GM21381 (cell line): ENCODE data around the gene MED15.
"Not testable (repeated sequence)": the region's sequence is repeated elsewhere in the genome, so short reads cannot be mapped to it uniquely, and the experiment has no call there.

Source experiments
- ATAC-seq: cut with Tn5 transposase; IDR thresholded peaks from one replicate; pipeline ENCODE4 v1.9.1; 2021; ENCODE audit warnings: mild to moderate bottlenecking, moderate library complexity; ENCODE audit not compliant: unreplicated experiment

Gene MED15

GRCh38 chr22:20594486-20594885 lies 87.1 kb downstream of the MED15 start:
- not testable (repeated sequence) for ATAC-seq

- no peak for ATAC-seq
Measured at GRCh38 chr22:20595461-20595860, 88.1 kb downstream of the MED15 start.

DNA sequence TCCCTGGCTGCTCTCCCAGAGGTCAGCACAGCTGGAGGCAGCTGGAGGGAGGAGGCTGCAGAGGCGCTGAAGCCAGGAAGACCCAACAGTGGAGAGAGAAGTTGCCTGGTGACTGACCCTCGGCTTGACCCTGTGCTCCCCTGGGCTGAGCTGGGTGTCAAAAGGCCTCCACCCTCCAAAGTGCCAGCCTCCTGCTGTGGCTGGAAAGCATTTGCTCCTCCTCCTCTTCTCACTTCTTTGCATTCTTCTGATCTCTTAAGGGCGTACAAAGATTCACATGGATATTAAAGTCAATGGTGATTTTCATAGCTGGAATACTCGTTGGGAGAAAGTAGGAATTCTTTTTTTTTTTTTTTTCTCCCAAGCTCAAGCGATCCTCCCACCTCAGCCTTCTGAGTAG lies 91.7 kb downstream of the MED15 start:
- no peak for ATAC-seq

- ATAC-seq = no peak
Measured at GRCh38 chr22:20600137-20600673, 92.8 kb downstream of the MED15 start.

GRCh38 chr22:20601308-20601707 lies 93.9 kb downstream of the MED15 start:
- no peak for ATAC-seq

- no peak for ATAC-seq
Measured at GRCh38 chr22:20602609-20603164, 95.3 kb downstream of the MED15 start.

DNA sequence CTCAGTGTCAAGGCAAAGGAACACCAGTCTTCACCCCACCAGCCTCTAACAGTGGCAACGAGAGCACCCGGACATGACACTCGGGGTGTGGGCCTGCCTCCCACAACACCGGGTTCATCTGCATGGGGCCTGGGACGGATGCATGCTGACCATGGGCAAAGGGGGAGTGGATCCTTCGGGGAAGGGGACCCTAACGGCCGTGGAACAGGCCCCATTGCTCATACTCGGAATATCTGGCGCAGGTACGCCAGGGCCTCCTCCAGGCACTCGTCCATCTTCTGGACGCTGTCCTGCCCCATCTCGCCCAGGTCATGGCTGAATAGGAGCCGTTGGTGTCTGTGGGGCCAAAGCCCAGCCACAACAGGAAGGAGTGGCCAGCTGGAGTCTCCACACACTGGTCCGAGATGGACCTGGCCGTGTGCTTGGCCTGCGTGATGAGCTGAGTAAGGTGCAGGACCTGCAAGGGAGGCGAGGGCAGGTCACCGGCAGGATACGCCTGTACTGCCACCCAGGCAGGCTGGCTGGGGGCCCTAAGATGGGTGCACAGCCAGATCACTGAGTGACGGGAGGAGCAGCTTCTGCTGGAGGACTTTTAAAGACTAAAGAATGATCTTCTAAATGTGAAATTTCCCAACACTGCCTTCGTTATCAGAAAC lies 96.8 kb downstream of the MED15 start:
- no peak for ATAC-seq

DNA sequence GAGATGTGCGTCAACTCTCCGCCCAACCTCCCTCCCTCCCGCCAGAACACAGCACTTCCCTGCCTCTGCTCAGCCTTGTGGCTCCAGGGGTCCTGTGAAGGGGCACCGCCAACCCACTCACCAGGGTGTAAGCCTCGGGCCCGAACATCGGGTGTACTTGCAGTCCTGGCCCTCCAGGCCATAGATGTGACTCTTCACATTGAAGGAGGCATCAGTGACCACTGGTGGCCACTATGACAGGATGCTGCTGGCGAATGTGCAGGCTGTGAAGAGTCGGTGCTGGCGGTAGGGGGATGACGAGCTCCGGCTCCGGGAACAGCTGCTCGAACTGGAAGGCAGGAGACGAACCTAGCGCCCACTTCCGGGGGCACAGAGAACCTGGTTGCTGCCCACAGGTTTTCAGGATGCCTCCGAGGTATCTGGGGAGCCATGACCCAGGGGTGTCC lies 97.4 kb downstream of the MED15 start:
- ATAC-seq = no peak

GRCh38 chr22:20605328-20605727 lies 97.9 kb downstream of the MED15 start:
- no peak for ATAC-seq

- ATAC-seq = no peak
Measured at GRCh38 chr22:20606041-20606783, 98.8 kb downstream of the MED15 start.

GRCh38 chr22:20606784-20607128 lies 99.3 kb downstream of the MED15 start:
- no peak for ATAC-seq

GRCh38 chr22:20607157-20607907 lies 99.9 kb downstream of the MED15 start:
- no peak for ATAC-seq

DNA sequence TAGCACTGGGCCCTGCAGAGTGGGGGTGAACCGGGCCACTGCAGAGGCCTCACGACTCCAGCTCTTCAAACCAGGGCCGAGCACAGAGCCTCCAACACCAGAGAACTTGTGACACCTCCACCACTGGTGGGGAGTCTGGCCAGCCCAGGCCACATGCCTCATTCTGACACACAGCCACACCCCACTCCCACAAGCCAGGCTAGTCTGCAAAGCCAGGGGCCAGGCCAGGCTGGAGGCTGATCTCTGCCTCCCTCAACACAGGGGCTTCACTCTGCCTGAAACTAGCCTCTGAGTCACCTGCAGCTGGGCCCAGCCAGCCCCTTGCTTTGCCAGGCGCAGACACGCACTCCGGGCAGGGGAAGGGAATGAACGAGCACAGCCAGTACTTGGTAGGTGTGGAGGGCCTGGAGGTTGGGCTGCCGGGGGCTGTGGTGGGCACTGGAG lies 102.9 kb downstream of the MED15 start:
- ATAC-seq = no peak

- ATAC-seq = no peak
Measured at GRCh38 chr22:20610757-20611156, 103.3 kb downstream of the MED15 start.

DNA sequence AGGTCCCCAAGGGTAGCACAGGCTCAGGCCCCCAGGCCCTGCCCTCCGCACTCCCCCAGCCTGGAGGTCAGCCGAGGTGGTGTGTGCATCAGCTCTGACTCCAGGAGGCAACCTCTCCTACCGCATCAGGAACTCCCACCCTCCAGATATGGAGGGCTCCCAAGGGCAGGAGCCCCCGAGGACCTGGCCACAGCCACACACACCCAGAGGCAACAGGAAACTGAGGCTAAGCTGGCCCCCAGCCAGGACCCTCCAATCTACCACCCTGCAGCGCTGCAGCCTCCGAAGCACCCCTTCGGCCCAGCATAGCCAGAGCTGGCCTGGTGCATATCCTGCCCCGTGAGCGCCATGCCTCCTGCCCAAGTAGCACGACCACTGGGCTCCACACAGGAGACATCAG lies 104.0 kb downstream of the MED15 start:
- ATAC-seq = no peak

DNA sequence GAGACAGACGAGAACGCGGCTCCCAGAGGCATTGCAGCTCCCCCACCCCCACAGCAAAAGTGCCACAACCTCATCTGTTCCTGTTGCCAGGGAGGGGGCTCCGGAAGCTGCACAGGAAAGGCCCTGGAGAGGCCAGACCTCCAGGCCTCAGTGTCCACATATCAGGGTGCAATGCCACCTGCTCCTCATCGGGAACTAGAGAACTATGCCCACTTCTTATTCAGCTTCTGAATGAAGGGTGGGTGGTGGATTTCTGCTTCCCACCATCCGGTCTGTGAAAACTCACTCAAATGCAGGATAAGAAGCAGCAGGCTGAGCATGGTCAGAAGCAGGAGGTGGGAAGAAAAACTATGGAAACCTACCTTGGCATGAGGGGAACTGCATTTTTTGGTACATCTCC lies 105.9 kb downstream of the MED15 start:
- ATAC-seq = no peak

- ATAC-seq = no peak
Measured at GRCh38 chr22:20615021-20615420, 107.6 kb downstream of the MED15 start.

DNA sequence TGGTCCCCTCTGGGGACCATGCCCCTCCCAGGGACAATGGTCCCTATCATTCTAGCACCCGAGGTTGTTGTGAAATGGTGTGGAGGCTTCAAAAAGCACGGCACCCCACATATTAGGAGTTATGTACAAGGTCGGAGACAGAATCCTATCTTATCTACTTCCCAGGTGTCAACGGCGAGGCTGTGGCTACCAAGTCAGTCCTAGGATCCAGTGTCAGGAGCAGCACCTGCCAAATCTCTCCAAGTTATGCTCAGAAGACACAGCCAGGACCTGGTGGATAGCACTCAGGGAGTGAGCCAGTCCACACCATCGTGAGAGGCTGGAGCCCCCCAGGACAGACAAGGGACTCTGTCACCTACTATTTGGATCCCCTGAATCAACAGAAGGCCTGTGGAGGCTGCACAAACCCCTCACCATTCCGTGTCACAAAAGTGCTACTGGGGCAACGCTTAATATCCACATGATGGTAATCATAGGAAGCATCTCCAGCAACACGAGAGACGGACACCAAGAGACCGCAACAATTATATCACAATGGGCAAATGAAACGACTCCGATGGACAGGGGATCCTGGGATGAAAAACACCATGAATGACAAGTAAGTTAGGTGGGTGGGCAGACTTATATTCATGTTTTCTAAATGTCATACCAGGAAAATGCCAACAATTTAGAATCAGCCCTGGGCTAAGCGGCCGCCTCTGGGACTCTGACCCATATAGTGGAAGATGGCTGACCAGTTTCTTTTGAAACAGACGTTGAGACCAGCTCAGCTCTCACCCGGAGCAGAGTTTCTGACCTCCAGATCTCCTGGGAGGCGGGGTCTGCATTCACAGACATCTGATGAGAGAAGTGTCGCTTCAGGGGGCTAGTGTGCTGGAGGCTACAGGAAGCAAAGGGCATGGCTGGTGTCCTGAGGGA lies 108.4 kb downstream of the MED15 start:
- ATAC-seq = no peak

- ATAC-seq = no peak
Measured at GRCh38 chr22:20616451-20617043, 109.1 kb downstream of the MED15 start.

DNA sequence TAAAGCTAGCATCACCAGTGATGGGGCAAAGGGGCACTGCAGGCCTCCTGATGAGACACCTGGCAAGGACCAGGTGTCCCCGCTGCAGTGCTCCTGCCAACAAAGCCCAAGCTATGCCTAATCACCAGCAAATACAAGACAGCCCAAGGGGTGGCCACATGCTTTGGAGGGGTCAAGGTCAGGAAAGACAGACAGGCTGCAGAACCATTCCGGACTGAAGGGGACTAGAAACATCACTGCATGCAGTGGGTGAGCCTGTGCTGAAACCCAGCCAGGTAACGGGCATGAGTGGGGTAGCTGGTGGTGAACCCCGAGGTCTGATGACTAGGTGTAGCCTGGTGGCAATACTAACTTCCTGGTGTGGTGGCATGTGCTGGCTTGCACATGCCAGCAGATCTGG lies 111.1 kb downstream of the MED15 start:
- no peak for ATAC-seq
